Astrocyte of the cerebellum (primary cell): ENCODE measurements around the gene FIZ1.

Experiments
- DNase-seq: peaks from one replicate; pipeline ENCODE4 v3.0.0-alpha.2; 2011; ENCODE audit warnings: low read depth
- H3K4me3 ChIP-seq: 2 replicates; pipeline ENCODE4 v1.5.1; 2011; ENCODE audit warnings: mild to moderate bottlenecking, low read depth, low read length, moderate library complexity
- CTCF ChIP-seq: IDR thresholded peaks from 2 replicates; pipeline ENCODE4 v1.5.1; 2012; ENCODE audit warnings: low read length, low read depth, moderate library complexity, mild to moderate bottlenecking; ENCODE audit errors: missing control alignments
- in situ Hi-C: cut with HindIII; loops from 2 replicates; pipeline ENCODE4 v1.10.0; 2017; ENCODE audit warnings: low sequenced_read_pairs

Gene FIZ1

GRCh38 chr19:55591555-55591954, 7.8 kb downstream of the FIZ1 start:
- no peak overlapping the region for H3K4me3 ChIP-seq
- in situ Hi-C loops = no loop called here
- TF ChIP-seq CTCF = no peak
- no peak for DNase-seq

GRCh38 chr19:55590617-55591016, 8.7 kb downstream of the FIZ1 start:
- no peak overlapping the region for H3K4me3 ChIP-seq
- DNase-seq = no peak
- in situ Hi-C loops = no loop called here
- no peak for TF ChIP-seq CTCF

GRCh38 chr19:55590109-55590508, 9.2 kb downstream of the FIZ1 start:
- TF ChIP-seq CTCF = no peak

GRCh38 chr19:55588738-55589137, 10.6 kb downstream of the FIZ1 start:
- in situ Hi-C loops = no loop called here
- H3K4me3 ChIP-seq = no peak overlapping the region
- no peak for TF ChIP-seq CTCF
- DNase-seq = no peak

More at GRCh38 chr19:55590109-55590508, 9.2 kb downstream of the FIZ1 start:
- no peak overlapping the region for H3K4me3 ChIP-seq
- in situ Hi-C loops = no loop called here
- no peak for DNase-seq

- peak; percentile 66 for DNase-seq
- peak overlapping the region; percentile 34 for H3K4me3 ChIP-seq
- TF ChIP-seq CTCF = no peak
- in situ Hi-C loops = no loop called here
These were observed 12.2 kb downstream of the FIZ1 start for GRCh38 chr19:55586976-55587668.

- in situ Hi-C loops = no loop called here
- no peak for TF ChIP-seq CTCF
- DNase-seq = peak; percentile 24
These were observed 13.5 kb downstream of the FIZ1 start for GRCh38 chr19:55585658-55586339.

More at GRCh38 chr19:55585658-55586339, 13.5 kb downstream of the FIZ1 start:
- H3K4me3 ChIP-seq = peak overlapping the region; percentile 26
